Measurements from ENCODE around the gene CHST8.

GRCh38 chr19:33774751-33775150, 153.0 kb downstream of the CHST8 start:
- TF ChIP-seq CTCF (IDR thresholded peaks at IDR 0.05; ENCODE audit: borderline replicate concordance, extremely low read depth, low read length, poor library complexity, severe bottlenecking) (no peak), EZH2 (IDR thresholded peaks at IDR 0.05; ENCODE audit: borderline replicate concordance, low read depth, low read length, severe bottlenecking) (no peak)
